ENCODE data around the gene CREBL2.
A peak's percentile ranks its signal among the peaks of the same experiment; 100 is the strongest.
"Not testable (repeated sequence)": the region's sequence is repeated elsewhere in the genome, so short reads cannot be mapped to it uniquely, and the experiment has no call there.

The CREBL2 gene

GRCh38 chr12:12586879-12587675 is 24.6 kb upstream of the CREBL2 start:
- Mint-ChIP-seq H3K9me3 (ENCODE audit: low read depth) (no peaks in the 10 kb centered on the region), H3K27me3 (no peaks in the 10 kb centered on the region), H3K4me3 (no peak overlapping the region), H3K27ac (no peak overlapping the region), H3K36me3 (no peaks in the 10 kb centered on the region), H3K4me1 (ENCODE audit: low read depth) (peaks cover 10% of the 10 kb centered on the region)

GRCh38 chr12:12587878-12588277 is 23.8 kb upstream of the CREBL2 start:
- no peaks in the 10 kb centered on the region for H3K27me3 Mint-ChIP-seq
- H3K27ac Mint-ChIP-seq = no peak overlapping the region
- H3K9me3 Mint-ChIP-seq (ENCODE audit: low read depth) = no peaks in the 10 kb centered on the region
- H3K36me3 Mint-ChIP-seq = peaks cover 1% of the 10 kb centered on the region
- H3K4me1 Mint-ChIP-seq (ENCODE audit: low read depth) = peaks cover 5% of the 10 kb centered on the region
- no peak overlapping the region for H3K4me3 Mint-ChIP-seq

GRCh38 chr12:12588436-12588835 is 23.2 kb upstream of the CREBL2 start:
- not testable (repeated sequence) for H3K27me3 Mint-ChIP-seq; H3K27ac Mint-ChIP-seq; H3K4me1 Mint-ChIP-seq (ENCODE audit: low read depth); H3K4me3 Mint-ChIP-seq; H3K9me3 Mint-ChIP-seq (ENCODE audit: low read depth); H3K36me3 Mint-ChIP-seq

- no peak overlapping the region for H3K27ac Mint-ChIP-seq
- H3K4me3 Mint-ChIP-seq = no peak overlapping the region
- H3K4me1 Mint-ChIP-seq (ENCODE audit: low read depth) = peaks cover 4% of the 10 kb centered on the region
- H3K27me3 Mint-ChIP-seq = no peaks in the 10 kb centered on the region
- no peaks in the 10 kb centered on the region for H3K9me3 Mint-ChIP-seq (ENCODE audit: low read depth)
- H3K36me3 Mint-ChIP-seq = peaks cover 2% of the 10 kb centered on the region
Observed at GRCh38 chr12:12590961-12591360, 20.7 kb upstream of the CREBL2 start.

- Mint-ChIP-seq H3K27ac (no peak overlapping the region), H3K27me3 (no peaks in the 10 kb centered on the region), H3K36me3 (peaks cover 2% of the 10 kb centered on the region), H3K4me3 (no peak overlapping the region), H3K4me1 (ENCODE audit: low read depth) (peaks cover 4% of the 10 kb centered on the region), H3K9me3 (ENCODE audit: low read depth) (no peaks in the 10 kb centered on the region)
Observed at GRCh38 chr12:12592930-12593329, 18.7 kb upstream of the CREBL2 start.

GRCh38 chr12:12595929-12596328 is 15.7 kb upstream of the CREBL2 start:
- H3K27me3 Mint-ChIP-seq; H3K27ac Mint-ChIP-seq; H3K9me3 Mint-ChIP-seq (ENCODE audit: low read depth); H3K4me3 Mint-ChIP-seq; H3K36me3 Mint-ChIP-seq; H3K4me1 Mint-ChIP-seq (ENCODE audit: low read depth): not testable (repeated sequence)

GRCh38 chr12:12596598-12596997 is 15.1 kb upstream of the CREBL2 start:
- not testable (repeated sequence) for H3K4me1 Mint-ChIP-seq (ENCODE audit: low read depth); H3K27ac Mint-ChIP-seq; H3K9me3 Mint-ChIP-seq (ENCODE audit: low read depth); H3K36me3 Mint-ChIP-seq; H3K27me3 Mint-ChIP-seq; H3K4me3 Mint-ChIP-seq

- Mint-ChIP-seq H3K36me3 (no peaks in the 10 kb centered on the region), H3K9me3 (ENCODE audit: low read depth) (no peaks in the 10 kb centered on the region), H3K4me3 (no peak overlapping the region), H3K27me3 (no peaks in the 10 kb centered on the region), H3K4me1 (ENCODE audit: low read depth) (no peaks in the 10 kb centered on the region), H3K27ac (no peak overlapping the region)
Observed at GRCh38 chr12:12598864-12599263, 12.8 kb upstream of the CREBL2 start.

GRCh38 chr12:12599750-12600643 is 11.7 kb upstream of the CREBL2 start:
- no peaks in the 10 kb centered on the region for H3K27me3 Mint-ChIP-seq
- no peaks in the 10 kb centered on the region for H3K36me3 Mint-ChIP-seq
- H3K4me1 Mint-ChIP-seq (ENCODE audit: low read depth) = no peaks in the 10 kb centered on the region
- H3K4me3 Mint-ChIP-seq = no peak overlapping the region
- H3K27ac Mint-ChIP-seq = no peak overlapping the region
- H3K9me3 Mint-ChIP-seq (ENCODE audit: low read depth) = no peaks in the 10 kb centered on the region

GRCh38 chr12:12600659-12601058 is 11.0 kb upstream of the CREBL2 start:
- H3K27ac Mint-ChIP-seq = no peak overlapping the region
- no peak overlapping the region for H3K4me3 Mint-ChIP-seq
- no peaks in the 10 kb centered on the region for H3K9me3 Mint-ChIP-seq (ENCODE audit: low read depth)
- H3K27me3 Mint-ChIP-seq = no peaks in the 10 kb centered on the region
- no peaks in the 10 kb centered on the region for H3K4me1 Mint-ChIP-seq (ENCODE audit: low read depth)
- no peaks in the 10 kb centered on the region for H3K36me3 Mint-ChIP-seq

- Mint-ChIP-seq H3K27me3 (no peaks in the 10 kb centered on the region), H3K4me1 (ENCODE audit: low read depth) (peaks cover 13% of the 10 kb centered on the region), H3K27ac (no peak overlapping the region), H3K4me3 (no peak overlapping the region), H3K36me3 (no peaks in the 10 kb centered on the region), H3K9me3 (ENCODE audit: low read depth) (no peaks in the 10 kb centered on the region)
Observed at GRCh38 chr12:12604740-12605139, 6.9 kb upstream of the CREBL2 start.

GRCh38 chr12:12606781-12607589 is 4.7 kb upstream of the CREBL2 start:
- H3K4me1 Mint-ChIP-seq (ENCODE audit: low read depth) = peaks cover 25% of the 10 kb centered on the region
- no peaks in the 10 kb centered on the region for H3K27me3 Mint-ChIP-seq
- H3K4me3 Mint-ChIP-seq = peak overlapping the region; percentile 12
- H3K9me3 Mint-ChIP-seq (ENCODE audit: low read depth) = no peaks in the 10 kb centered on the region
- H3K36me3 Mint-ChIP-seq = no peaks in the 10 kb centered on the region
- peak overlapping the region; percentile 25 for H3K27ac Mint-ChIP-seq

GRCh38 chr12:12608557-12608957 is 3.1 kb upstream of the CREBL2 start:
- peak overlapping the region; percentile 25 for H3K27ac Mint-ChIP-seq
- H3K4me3 Mint-ChIP-seq = no peak overlapping the region
- peaks cover 37% of the 10 kb centered on the region for H3K4me1 Mint-ChIP-seq (ENCODE audit: low read depth)
- H3K9me3 Mint-ChIP-seq (ENCODE audit: low read depth) = no peaks in the 10 kb centered on the region
- no peaks in the 10 kb centered on the region for H3K27me3 Mint-ChIP-seq
- peaks cover under 1% of the 10 kb centered on the region for H3K36me3 Mint-ChIP-seq

GRCh38 chr12:12609692-12610091 is 2.0 kb upstream of the CREBL2 start:
- H3K27me3 Mint-ChIP-seq = no peaks in the 10 kb centered on the region
- peaks cover 2% of the 10 kb centered on the region for H3K36me3 Mint-ChIP-seq
- no peak overlapping the region for H3K4me3 Mint-ChIP-seq
- H3K4me1 Mint-ChIP-seq (ENCODE audit: low read depth) = peaks cover 45% of the 10 kb centered on the region
- no peaks in the 10 kb centered on the region for H3K9me3 Mint-ChIP-seq (ENCODE audit: low read depth)
- H3K27ac Mint-ChIP-seq = no peak overlapping the region

- Mint-ChIP-seq H3K4me1 (ENCODE audit: low read depth) (peaks cover 51% of the 10 kb centered on the region), H3K27me3 (no peaks in the 10 kb centered on the region), H3K27ac (peak overlapping the region; percentile 99), H3K4me3 (peak overlapping the region; percentile 92), H3K36me3 (peaks cover 2% of the 10 kb centered on the region), H3K9me3 (ENCODE audit: low read depth) (no peaks in the 10 kb centered on the region)
Observed at GRCh38 chr12:12610711-12611110, 965 bp upstream of the CREBL2 start.

Data from activated naive CD8-positive, alpha-beta T cell (primary cell).